Measurements from ENCODE around the gene BMAL2. TPM values are rescaled to one million over a fixed set of nuclear protein-coding genes. Genes with fewer than 3 reads are reported as not detected.

BMAL2 gene
- total RNA-seq, 4 donors from 2014 or later: 19.3 to 80.7 (median 39.1) TPM

DNA sequence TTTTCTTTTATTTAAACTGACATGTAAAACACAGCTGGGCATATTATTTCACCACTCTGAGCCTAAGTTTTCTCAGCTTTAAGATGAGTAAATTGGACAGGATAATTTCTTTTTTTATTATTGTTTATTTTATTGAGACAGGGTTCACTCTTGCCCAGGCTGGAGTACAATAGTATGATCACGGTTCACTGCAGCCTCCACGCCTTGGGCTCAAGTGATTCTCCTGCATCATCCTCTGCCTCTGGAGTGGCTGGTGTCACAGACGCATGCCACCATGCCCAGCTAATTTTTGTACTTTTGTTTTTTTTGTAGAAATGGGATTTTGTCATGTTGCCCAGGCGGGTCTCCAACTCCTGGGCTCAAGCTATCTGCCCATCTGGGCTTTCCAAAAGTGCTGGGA, 12.7 kb downstream of the BMAL2 start:
- no peaks in the 10 kb centered on the region for H3K27me3 ChIP-seq
- DNase-seq: no peak
- H3K9me3 ChIP-seq: no peaks in the 10 kb centered on the region
- no peak for TF ChIP-seq POLR2A (IDR thresholded peaks at IDR 0.05)
- TF ChIP-seq, protein P1, sequence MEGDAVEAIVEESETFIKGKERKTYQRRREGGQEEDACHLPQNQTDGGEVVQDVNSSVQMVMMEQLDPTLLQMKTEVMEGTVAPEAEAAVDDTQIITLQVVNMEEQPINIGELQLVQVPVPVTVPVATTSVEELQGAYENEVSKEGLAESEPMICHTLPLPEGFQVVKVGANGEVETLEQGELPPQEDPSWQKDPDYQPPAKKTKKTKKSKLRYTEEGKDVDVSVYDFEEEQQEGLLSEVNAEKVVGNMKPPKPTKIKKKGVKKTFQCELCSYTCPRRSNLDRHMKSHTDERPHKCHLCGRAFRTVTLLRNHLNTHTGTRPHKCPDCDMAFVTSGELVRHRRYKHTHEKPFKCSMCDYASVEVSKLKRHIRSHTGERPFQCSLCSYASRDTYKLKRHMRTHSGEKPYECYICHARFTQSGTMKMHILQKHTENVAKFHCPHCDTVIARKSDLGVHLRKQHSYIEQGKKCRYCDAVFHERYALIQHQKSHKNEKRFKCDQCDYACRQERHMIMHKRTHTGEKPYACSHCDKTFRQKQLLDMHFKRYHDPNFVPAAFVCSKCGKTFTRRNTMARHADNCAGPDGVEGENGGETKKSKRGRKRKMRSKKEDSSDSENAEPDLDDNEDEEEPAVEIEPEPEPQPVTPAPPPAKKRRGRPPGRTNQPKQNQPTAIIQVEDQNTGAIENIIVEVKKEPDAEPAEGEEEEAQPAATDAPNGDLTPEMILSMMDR (IDR thresholded peaks at IDR 0.05): no peak
- H3K36me3 ChIP-seq: no peaks in the 10 kb centered on the region
- peaks cover 3 to 69% (median 19%) of the 10 kb centered on the region in 3 donors for H3K4me1 ChIP-seq
- WGBS, 2 donors: 51 to 80% methylated on average over 4 of the region's 4 CpGs
- H3K4me3 ChIP-seq: no peak overlapping the region
- peak overlapping the region in 3 of 4 donors; percentile 65 to 83 (median 74) for H3K27ac ChIP-seq
- intact Hi-C loops (cut with DNase I): no loop called here

DNA sequence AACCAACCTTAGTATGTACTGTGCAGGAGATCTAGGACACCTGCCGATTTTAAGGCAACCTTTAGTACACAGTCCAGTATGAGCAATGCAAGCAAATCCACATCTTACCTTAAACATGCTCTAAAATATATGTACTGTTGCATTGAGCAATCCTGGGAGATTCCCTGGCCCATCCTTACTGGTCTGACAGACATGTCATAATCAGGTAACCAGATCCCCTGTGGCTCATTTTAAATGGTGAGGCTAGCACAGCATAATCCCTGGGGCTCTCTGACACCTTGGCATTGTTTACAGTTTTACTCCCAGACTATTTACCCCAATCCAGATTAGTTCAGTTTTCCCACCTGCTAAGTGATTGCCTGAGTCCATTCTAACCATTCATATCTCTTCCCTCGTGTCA, 15.1 kb downstream of the BMAL2 start:
- no peak overlapping the region for H3K27ac ChIP-seq
- intact Hi-C loops (cut with DNase I): no loop called here
- 39 to 50% methylated on average over 2 of the region's 2 CpGs for WGBS, 2 donors
- H3K4me3 ChIP-seq: no peak overlapping the region
- H3K4me1 ChIP-seq: peaks cover 3 to 45% (median 11%) of the 10 kb centered on the region in 3 donors
- DNase-seq: no peak
- no peaks in the 10 kb centered on the region for H3K9me3 ChIP-seq
- H3K27me3 ChIP-seq: no peaks in the 10 kb centered on the region
- no peaks in the 10 kb centered on the region for H3K36me3 ChIP-seq
- TF ChIP-seq, protein P1 (IDR thresholded peaks at IDR 0.05): no peak

DNA sequence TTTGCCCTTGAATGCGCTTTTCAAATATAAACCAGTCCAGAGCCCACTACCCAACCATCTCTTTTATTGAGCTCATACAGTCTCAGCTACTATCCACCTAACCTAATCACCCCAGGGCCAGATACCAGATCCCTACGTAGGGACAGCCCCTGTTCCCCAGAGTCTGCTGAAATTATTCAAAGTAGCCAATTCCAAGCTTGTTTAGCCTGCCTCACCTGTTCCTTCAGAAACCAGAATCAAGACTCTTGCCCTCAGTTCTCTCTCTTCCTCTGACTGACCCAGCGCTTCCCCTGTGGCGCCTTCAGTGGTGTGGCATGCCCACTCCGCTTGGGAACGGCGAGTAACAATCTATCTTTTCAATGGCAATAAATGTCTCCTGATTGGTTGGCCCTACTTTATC, 18.8 kb downstream of the BMAL2 start:
- WGBS, 2 donors: 93 to 97% methylated on average over 7 of the region's 7 CpGs
- Histone ChIP-seq H3K9me3 (no peaks in the 10 kb centered on the region), H3K27ac (no peak overlapping the region), H3K4me3 (no peak overlapping the region), H3K27me3 (no peaks in the 10 kb centered on the region), H3K4me1 (peaks cover 0 to 14% (median 0%) of the 10 kb centered on the region in 3 donors), H3K36me3 (no peaks in the 10 kb centered on the region)
- TF ChIP-seq, protein P1 (IDR thresholded peaks at IDR 0.05): no peak
- TF ChIP-seq POLR2A (IDR thresholded peaks at IDR 0.05): no peak
- intact Hi-C loops (cut with DNase I): no loop called here
- no peak for DNase-seq

DNA sequence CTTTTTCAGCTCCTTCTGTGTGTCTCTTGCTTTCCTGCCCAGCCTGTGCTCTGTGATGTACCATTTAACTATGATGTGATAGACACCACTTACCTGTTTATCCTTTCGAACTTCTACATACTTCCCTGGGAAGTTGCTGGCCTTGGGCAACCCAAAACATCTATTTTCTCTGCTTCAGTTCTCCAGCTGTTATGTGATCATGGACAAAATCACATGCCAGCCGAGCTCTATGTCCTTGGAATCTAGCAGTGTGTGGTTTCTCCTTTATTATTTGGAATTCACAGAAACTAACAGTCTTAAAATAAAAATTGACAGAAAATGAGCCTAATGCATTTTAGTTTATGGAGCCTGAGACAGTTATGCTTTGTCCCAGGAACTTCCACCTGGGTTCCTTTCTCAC, 22.9 kb downstream of the BMAL2 start:
- Histone ChIP-seq H3K4me1 (peaks cover 0 to 4% (median 0%) of the 10 kb centered on the region in 3 donors), H3K27me3 (no peaks in the 10 kb centered on the region), H3K27ac (no peak overlapping the region), H3K9me3 (no peaks in the 10 kb centered on the region), H3K36me3 (no peaks in the 10 kb centered on the region), H3K4me3 (no peak overlapping the region)
- WGBS, 2 donors: 71 to 93% methylated on average over 2 of the region's 2 CpGs
- TF ChIP-seq, protein P1 (IDR thresholded peaks at IDR 0.05): no peak
- no peak for TF ChIP-seq POLR2A (IDR thresholded peaks at IDR 0.05)
- no peak for DNase-seq
- intact Hi-C loops (cut with DNase I): no loop called here

DNA sequence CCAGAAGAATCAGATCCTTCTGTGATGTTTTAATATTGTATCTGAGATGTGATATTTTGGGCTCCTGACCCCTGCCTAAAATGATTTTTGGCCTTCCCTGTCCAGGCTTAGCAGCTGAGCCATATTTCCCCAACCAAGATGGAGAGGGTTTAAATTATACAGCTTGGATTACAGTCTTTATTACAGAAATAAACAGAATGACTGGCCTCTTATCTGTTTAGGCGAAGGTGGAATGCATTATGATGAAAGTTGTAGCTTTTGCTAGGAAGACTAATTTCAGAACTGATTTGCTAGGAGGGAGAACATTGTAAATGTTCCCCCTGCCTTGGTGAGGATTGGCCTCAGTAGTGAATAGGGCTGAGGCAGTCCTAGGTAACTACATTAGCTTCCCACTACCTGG, 23.3 kb downstream of the BMAL2 start:
- TF ChIP-seq, protein P1 (IDR thresholded peaks at IDR 0.05): no peak
- TF ChIP-seq POLR2A (IDR thresholded peaks at IDR 0.05): no peak
- Histone ChIP-seq H3K4me3 (no peak overlapping the region), H3K9me3 (no peaks in the 10 kb centered on the region), H3K27me3 (no peaks in the 10 kb centered on the region), H3K36me3 (no peaks in the 10 kb centered on the region), H3K4me1 (peaks cover 0 to 4% (median 0%) of the 10 kb centered on the region in 3 donors), H3K27ac (no peak overlapping the region)
- DNase-seq: no peak
- 88 to 92% methylated on average over 1 of the region's 1 CpG for WGBS, 2 donors
- intact Hi-C loops (cut with DNase I): no loop called here

Data from esophagus squamous epithelium (tissue), 5 donors.